ENCODE data around the gene CSAD.

CSAD gene

DNA sequence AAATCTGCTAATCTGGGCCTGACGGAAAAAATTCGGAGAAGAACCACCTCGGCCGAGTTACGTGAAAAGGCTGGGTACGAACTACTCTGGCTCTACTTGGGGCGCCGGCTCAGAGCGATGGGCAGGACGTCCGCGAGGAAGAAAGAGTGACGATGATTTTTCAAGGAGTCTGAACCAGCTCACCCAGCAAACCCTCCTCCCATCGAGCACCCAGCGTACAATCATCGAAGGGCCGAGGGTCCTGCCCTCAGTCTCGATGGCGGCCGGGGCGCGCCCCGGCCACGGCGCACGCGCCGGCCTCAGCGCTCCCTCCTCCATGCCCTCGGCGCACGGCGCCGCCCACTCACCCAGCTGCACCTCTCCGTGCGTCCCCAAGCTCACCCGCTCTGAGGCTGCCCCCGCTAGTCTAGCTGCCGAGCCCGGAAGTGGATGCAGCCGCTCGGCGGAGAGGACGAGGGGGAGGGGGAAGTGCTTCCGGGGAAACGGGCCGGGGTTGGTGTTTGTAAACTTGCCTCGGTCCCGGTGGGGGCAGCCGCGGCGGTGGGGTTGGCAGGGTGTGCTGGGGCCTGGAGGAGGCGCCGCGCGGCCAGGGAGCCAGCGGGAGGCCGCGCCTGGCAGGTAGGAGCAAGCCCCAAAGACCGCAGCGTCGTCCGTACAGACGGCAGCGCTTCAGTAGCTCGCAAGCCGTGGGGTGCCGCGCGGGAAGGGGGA is at the start of gene CSAD, which contains the start of gene ZNF740:
Gene CSAD, minus strand, starts transcription at position 706 of the 711 bp plus-strand sequence. CDS start 7,455 bp downstream, outside the sequence.
Gene ZNF740, plus strand, starts transcription at position 503 of the 711 bp plus-strand sequence. CDS start 1,262 bp downstream, outside the sequence.
- DNase-seq (ENCODE audit: low read depth), result peak; percentile 94

GRCh38 chr12:53230108-53230845 is 49.6 kb upstream of the CSAD start:
- DNase-seq (ENCODE audit: low read depth), result no peak

DNA sequence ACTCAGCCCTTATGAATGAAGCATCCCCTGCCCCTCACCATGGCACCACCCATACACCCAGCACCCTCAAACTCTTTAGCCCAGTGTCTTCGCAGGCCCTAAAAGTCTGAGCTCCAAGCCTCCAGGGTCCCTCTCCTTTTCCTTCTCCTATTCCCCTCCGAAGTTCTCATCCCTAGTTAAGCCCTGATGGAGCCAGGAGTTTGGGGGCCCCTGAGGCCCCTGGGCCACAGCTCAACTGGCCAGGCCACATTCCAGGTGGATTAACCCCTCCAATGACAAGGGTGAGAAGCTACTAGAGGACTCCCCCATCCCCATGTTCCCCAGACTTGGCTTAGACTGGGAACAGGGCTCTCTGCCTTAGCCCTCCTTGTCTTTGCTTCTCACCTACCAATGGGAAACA is 48.7 kb upstream of the CSAD start:
- no peak for DNase-seq (ENCODE audit: low read depth)

GRCh38 chr12:53227836-53228235 is 47.1 kb upstream of the CSAD start:
- DNase-seq (ENCODE audit: low read depth), result no peak

GRCh38 chr12:53227341-53227740 is 46.6 kb upstream of the CSAD start:
- no peak for DNase-seq (ENCODE audit: low read depth)

DNA sequence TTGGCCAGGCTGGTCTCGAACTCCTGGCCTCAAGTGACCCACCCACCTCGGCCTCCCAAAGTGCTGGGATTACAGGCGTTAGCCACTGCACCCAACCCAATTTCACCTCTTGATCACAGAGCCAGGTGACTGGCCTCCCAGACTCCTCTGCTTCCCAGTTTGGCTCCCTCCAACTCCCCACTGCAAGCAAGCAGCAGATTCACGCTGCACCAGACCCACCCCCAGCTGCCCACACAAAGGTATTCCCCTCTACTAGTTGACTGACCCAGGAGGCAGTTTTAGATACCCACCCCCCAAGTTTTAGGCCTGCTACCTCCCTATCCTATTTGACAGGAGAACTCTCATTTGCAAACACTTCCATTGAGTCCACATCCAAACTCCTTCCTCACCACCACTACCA is 46.1 kb upstream of the CSAD start:
- no peak for DNase-seq (ENCODE audit: low read depth)

DNA sequence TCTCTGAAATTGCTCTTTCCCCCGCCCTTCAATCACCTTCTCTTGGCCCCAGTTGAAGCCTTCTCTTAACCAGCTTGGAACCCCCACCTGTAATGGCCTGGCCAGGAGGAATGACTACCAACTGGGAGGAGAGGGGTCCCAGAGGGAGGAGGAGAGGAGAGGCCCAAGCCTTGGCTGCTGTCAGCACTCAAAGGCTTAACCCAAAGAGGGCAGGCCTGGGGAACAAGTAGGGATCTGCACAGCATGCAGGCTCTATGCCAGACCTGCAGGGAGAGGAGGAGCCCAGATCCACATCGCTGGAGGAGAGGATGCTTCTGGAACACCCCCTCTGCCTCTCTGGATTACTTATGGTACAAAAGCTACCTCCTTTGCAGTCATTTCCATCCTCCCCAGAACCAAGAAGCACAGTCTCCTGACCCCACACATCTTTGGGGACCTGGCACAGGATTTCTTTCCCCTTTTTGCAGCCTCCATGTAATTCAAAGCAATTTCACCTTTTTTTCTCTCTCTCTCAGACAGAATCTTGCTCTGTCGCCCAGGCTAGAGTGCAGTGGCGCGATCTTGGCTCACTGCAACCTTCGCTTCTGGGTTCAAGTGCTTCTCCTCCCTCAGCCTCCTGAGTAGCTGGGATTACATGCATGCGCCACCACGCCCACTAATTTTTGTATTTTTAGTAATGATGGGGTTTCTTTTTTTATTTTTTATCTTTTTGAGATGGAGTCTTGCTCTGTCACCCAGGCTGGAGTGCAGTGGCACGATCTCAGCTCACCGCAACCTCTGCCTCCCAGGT is 45.1 kb upstream of the CSAD start:
- DNase-seq (ENCODE audit: low read depth), result no peak

GRCh38 chr12:53224897-53225634 is 44.3 kb upstream of the CSAD start:
- DNase-seq (ENCODE audit: low read depth), result no peak

- no peak for DNase-seq (ENCODE audit: low read depth)
Observed at GRCh38 chr12:53224061-53224896, 43.6 kb upstream of the CSAD start.

- DNase-seq (ENCODE audit: low read depth), result no peak
Observed at GRCh38 chr12:53223389-53224060, 42.8 kb upstream of the CSAD start.

GRCh38 chr12:53222806-53223261 is 42.1 kb upstream of the CSAD start:
- no peak for DNase-seq (ENCODE audit: low read depth)

DNA sequence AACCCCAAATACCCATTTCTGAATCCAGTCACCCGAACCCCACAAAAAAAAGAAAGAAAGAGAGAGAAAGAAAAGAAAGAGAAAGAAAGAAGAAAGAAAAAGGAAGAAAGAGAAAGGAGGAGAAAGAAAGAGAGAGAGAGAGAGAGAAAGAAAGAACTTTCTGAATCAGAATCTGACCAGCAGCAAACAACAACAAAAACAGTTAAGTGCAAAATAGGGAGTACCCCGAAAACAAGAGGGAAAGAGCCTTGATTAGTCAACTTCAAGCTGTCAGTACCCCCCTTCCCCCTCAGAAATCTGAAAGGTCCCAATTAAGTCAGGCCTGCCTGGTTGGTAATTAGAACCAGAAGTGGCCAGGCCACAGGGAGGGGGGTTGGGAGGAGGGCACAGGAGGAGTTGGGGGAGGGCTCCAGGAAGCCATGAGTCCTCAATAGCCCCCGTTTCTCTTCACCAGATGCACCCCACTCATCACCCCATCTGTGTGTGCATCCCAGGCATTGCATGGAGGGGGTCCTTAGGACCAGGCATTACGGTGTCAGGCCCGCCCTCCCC is 41.5 kb upstream of the CSAD start:
- DNase-seq (ENCODE audit: low read depth), result no peak

DNA sequence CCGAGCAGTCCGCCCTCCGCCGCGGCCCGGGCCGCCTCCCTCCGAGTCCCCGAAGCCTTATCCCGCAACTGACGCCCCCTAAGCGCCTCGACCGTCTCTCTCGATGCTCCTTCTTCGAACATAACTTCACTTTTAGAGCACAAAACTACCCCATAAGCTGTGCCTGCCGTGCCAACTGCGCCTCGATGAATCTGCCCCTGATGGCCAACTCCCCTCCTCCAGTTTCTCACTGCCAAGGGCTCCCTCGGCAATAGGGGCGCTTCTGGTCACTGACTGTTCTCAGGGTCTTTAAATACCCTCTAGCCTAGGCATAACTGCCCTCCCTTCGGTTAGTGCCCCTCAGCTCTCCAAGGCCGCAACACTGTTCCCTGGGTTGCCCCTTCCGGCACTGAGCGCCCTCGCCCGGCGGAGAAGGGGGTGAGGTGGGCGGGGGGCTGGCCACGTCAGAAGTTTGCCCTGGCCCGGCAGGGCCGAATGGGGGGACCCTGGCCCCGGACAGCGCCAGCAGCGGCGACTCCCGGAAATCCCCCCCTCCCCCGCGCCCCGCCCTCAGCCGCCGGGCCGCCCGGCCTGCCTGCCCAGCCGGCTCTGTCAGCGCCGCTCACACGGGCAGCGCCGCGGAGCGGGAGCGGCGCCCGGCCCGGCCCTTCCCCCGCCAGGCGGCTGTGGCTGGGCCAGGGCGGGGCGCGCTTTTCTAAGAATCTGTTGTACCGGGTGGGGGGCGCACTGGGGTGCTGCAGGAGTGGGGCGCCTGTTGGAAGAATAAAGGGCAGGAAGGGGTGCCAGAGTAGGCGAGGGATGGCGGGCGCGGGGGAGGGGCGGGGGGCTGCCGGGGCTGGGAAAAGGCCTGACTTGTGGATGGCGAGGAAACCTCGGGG is 40.7 kb upstream of the CSAD start:
- no peak for DNase-seq (ENCODE audit: low read depth)

- DNase-seq (ENCODE audit: low read depth), result peak; percentile 91
Observed at GRCh38 chr12:53220694-53221202, 40.0 kb upstream of the CSAD start.

DNA sequence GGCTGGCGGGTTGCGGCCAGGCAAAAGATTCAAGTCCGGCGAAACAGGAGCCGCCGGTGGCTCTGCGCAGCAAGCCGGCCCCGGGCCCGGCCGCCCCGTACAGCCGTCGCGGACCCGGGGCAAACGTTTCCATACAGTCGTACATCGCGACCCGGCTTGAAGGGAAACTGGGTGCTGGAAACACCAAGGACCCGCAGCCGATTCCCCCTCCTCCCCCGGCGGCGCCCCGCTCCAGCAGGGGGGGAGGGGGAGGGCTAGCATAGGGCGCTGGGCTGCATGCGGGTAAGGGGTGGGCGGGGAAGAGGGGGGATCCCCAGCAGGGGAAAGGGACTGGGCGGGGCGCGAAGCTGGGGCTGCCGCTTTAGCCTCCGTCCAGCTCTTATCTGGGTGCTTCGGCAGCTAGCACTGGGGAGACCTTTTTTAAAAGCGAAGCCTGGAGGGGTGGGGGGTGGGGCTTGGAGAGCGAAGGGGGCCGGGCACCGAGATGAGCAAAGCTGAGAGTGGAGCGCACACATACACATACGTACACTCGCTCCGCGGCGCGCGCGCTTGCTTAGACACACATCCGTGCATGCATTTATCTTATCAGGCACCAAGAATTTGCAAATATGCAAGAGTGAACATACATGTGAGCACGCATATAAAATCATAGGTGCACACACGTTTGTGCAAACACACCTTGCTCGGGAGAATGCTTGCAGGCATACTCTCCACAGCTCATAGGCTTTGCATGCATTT is 39.4 kb upstream of the CSAD start:
- DNase-seq (ENCODE audit: low read depth), result no peak

DNA sequence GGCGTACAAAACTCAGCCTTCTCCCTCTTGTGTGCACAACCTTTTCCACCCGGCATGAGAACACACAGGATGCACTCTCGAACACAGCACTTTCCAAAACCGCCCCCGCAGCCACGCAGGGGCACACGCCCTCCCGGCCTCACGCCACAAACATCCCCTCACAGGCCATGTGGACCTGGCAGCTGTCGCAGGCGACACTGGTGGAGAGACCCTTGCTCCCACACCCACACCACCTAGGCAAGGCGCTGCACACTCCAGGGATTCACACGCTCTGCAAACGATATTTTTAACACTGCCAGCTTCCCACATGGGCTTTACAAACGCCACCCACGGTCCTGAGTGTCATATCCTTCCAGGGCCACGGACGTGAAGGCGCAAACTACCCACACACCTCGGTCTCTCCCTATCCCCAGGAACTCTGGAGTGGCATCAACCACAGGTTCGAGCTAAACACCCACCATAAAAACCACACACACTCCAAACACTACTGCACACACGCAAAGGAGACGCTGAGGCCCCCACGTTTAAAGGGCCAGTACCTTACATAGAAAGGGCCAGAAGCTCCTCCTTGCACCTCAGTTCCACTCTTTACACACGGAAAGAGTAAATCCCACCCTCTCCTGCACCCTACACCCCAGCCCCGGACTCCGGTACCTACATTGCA is 38.7 kb upstream of the CSAD start:
- no peak for DNase-seq (ENCODE audit: low read depth)

DNA sequence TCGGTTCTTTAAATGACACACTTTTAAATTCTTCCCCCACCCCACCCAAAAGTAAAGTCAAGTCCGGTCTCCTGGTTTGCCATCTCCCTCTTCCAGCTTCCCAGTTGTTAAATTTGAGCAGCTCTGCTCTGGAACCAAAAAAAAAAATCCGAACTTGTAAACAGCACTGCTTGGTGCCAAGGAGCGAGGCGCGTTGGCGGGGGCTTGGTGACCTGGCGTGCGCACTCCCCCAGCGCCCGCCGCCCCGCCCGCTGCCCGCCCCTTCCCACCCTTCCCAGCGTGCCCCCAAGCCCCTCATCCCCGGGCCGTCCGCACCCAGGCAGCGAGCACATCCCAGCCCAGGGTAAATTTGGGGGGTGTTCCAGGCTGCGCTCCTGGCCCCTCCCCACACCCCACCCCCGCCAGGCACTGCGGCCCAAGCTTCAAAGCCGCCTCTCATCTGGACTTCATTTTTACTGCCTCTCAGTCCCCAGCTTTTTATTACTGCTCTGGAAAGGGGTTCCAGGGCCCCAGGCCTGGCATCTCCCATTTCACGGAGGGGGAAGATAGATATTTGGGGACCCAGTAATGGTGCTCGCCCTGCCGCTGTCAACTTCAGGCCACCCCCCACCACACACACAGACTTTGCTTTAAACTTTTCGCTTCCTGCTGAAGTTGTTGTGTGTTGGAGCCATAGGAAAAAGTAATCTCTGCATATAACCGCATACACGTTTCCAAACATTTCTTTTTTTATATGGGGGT is 38.0 kb upstream of the CSAD start:
- DNase-seq (ENCODE audit: low read depth), result no peak
